Myocyte (in vitro differentiated cells): ENCODE measurements around the gene EIF1AD. TPM values are rescaled to one million over a fixed set of nuclear protein-coding genes. Genes with fewer than 3 reads are reported as not detected.
"Not testable (repeated sequence)": the region's sequence is repeated elsewhere in the genome, so short reads cannot be mapped to it uniquely, and the experiment has no call there.

Experiments
- DNase-seq: peaks from one replicate; pipeline ENCODE4 v3.0.0-alpha.2; 2012; ENCODE audit warnings: low read depth
- total RNA-seq: library from RNA; depleted of rRNA; stranded (reverse); fragments of >200 nt; gene quantifications from 2 replicates; pipeline ENCODE4 v1.2.3, GENCODE V29; 2014

The EIF1AD gene
- total RNA-seq, 1 donor from 2014 or later: 41.3 TPM

DNA sequence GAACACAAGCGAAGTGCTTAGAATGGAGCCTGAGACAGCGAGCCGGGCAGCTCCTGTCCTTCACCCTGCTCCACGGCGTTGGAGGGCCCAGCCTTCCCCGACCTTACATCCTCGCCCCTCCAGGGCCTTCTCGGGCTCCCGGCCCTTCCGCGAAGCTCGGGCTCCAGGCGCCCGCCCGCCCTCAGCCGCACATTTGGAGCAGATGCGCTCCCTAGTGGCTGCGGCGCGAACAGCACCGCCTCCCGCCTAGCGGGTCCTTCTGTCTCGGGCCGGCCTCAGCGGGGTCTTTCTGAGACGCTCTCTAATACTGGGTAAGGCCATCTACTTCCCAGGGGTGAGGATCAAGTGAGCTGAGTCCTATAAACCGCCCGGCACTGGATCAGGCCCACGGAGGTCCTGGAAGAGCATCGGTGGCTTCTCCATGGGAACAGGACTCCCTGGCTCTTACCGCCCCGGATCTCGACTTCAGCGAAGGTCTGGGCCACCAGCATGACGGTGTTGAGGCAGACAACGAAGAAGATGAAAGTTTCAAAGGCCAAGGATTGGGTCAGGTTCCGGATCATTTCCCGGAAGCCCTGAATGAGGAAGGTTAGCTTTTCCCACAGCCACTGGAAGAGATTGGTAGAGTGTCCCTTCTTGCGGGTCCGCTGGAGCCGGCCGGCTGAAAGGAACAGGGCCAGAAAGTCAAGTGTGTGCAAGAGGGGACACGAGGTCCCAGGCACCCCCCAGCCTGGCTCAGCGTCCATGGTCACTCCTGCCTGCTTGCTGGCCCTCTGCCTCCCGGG, 20.6 kb upstream of the EIF1AD start:
- DNase-seq: peak; percentile 75

DNA sequence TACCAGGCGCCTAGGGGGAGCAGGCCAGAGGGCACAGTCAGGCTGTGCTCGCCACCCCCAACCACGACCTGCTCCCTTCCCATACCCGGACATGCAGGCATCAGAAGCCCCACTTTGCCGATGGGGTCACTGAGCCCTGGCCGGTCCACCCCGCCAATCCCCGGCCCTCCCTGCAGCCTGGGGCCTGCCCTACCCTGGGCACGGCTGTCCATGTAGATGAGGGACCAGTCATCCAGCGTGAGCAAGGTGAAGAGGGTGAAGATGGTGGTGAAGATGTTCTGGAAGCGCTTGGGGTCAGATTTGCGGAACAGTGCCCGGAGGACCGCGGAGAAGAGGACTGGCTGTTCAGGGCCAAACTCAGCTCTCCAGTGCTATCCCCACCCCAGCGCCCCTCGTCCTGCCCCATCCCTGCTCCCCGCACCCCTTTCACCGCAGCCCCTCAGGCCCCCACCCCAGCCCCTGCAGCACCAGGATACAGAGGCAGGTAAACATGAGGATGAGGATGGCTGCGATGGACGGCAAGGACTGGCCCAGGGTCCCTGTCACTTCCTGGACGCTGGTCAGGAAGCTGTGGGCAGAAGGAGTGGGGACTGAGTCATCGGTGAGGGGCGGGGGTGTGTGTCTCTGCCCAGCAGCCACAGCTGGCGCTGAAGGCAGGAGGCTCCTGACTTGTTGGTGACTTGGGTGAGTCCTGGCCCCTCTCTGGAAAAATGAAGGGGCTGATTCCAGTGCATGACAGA, 18.8 kb upstream of the EIF1AD start:
- DNase-seq: peak; percentile 89

DNA sequence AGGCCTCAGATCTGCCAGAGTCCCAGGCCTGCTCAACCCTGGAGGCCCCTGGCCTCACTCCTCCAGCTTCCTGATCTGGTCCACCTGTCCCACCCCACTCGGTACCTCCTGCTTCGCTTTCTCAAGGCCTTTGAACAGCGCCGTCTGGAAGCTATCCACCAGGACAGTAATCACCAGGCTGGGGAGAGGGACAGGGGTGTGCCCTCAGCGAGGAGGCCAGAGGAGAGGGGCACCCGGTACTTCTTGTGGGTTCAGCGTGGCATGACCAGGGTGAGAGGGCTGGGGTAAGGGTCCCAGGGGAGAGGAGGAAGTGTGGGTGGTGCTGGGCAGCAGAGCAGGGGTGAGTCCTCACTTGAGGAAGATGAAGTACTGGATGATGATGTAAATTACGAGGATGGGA, 18.3 kb upstream of the EIF1AD start:
- DNase-seq: no peak

DNA sequence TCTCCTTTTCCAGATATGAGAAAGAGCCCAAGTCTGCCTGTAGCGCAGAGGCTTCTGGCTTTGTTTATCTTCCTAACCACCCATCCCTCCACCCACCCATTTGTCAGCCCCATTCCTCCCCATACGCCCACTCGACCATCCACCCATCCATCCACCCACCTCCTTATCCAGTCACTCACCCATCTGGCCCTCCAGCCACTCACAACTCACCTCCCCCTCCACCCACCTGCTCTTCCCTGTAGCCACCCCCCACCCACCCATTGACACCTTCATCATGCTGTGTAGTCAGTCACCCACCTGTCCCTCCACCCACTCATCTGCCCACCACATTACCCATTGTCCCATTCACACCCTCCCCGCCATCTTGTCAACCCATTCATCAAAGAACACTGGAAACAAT, 15.4 kb upstream of the EIF1AD start:
- DNase-seq: no peak

DNA sequence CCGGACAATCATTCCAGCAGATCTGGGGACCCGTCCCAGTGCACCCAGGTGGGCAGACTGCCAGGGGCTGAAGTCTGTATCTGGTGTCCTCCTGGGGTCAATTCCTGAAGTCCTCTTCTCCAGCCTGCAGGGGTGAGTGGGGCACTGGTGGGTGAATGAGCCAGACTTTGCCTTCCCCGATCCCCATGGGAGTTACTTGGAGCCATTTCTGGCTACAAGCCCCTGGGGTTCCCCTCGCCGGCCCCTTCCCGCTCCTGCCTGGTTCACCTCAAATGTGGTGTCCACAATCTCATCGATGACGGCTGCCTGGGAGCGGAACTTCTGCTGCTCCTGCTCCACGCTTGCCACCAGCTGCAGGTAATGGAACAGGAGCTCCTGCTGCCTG, 14.8 kb upstream of the EIF1AD start:
- no peak for DNase-seq

DNA sequence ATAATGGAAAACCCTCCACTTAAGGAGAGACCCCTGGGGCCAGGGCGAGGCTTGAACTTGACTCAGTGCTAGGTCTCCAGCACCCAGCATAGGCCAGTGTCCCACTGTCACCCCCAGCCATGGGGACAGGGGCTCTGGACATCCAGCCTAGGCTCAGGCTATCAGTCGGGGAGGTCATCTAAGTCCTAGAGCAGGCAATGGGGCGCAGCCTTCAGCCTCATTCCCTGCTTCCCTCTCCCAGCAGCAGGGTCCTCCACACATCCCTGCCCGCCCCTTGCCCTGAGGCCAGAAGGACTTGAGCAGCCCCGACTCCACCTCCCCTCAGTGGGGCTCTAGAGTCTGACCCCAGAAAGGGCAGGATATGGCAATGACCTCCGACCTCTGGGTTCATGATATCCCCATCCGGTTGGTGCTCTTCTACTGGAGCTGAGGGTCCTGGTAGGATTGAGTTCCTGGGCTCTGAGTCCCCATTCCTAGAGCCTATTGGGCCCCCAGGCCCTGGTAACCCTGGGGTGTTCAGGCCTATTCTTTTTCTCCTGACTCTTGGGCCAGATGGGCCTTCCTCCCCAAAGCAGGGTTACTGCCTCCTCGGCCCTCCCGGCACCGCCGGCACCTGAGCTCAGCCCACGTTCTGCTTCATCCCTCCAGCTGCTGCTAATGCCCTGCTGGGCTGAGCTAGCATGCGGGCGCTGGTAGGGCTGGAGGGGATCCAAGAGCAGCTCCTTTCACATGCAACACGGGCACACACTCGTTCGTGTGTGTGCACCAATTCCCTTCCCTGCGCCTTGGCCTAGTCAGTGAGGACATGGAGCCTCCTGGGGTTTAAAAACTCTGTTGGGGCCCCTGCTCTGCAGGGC, 14.2 kb upstream of the EIF1AD start:
- DNase-seq: peak; percentile 82

DNA sequence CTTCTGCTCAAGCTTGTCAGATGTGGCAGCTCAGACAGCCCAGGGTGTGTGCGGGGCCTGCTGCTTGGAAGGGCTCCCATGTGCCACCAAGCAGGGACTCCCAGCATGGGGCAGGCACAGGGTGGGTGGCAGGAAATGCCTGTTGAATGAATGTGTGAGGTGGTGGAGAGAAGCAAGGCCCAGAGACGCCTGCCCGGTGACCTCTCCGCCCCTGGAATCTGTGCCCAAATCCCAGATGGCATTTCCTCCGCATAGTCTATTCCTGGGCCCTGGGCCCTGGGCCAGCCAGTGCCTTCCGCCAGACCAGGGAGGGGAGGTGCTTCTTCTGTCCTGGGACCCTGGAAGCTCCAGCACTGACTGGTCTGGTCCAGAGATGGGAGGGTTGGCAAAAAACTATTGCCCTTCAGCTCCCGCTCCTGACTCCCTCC, 13.5 kb upstream of the EIF1AD start:
- peak; percentile 96 for DNase-seq

DNA sequence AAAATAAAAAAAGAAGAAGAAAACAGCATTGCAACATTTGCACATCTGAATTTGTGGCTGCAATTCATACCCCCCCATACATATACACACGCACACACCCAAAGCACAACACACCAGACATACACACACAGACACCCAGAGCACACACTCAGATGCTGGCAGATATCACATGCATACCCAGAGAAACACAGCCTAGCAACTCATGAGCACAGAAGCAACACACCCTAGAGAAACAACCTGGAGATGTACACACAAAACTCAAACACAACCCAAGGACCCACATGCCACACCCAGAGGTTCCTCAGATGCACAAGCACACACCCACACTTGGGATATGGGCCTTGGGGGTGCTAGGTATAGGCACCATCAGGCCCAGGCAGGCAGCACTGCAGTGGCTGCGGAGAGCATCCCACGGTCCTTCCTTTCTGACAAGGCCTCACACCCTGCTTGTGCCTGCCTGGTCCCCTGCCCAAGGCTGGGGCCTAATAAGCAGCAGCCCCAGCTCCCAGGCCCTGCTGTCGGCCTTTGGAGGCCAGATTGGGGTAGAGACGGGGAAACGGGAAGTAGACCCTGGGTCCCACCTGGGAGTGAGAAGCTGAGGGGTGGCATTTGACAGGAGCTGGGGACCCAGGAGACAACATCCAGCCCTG, 13.0 kb upstream of the EIF1AD start:
- DNase-seq: no peak

DNA sequence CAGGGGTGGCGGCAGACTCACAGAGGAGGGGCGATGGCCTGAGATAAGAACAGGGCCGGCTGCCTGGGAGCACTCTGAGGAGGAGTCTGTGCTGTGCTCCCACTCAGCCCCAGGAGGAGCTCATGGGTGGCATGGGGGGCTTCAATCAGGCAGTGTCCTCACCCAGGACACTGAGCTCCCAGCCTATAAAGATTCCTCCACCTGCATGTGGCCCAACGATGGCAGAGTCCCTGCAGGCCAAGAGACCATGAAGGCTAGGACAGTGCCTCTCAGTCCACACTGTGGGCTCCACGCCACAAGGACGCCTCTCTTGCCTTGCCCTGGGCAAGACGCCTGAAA, 11.8 kb upstream of the EIF1AD start:
- DNase-seq: no peak

DNA sequence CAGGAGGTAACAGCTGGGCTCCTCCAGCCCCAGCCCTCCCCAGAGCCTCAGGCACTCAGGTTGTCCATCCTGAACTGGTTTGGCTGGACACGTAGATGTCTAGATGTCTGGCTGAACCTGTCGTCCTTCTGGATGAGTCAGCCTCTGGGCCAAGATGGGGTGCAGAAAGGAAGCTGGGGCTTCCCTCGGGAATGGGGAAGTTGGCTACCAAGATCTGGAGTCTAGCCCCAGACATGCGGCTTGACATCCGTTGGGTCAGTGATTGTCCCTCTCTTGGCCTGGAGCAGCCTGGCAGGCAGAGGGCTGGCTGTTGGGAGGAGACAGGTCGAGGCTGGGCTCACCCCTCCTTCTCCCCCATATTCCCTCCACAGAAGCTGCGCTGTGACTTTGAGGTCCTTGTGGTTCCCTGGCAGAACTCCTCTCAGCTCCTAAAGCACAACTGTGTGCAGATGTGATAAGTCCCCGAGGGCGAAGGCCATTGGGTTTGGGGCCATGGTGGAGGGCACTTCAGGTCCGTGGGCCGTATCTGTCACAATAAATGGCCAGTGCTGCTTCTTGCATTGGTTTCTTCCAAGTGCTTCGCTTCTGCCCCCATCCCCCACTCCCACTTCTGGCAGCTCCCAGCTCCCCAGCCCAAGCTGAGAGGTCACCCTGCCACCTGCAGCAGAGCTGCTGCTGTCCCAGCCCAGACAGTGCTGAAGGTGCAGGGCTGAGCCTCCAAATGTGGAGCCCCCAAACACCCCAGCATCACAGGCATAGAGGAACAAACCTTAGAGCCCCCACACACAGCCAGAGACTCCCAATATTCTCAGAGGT, 11.2 kb upstream of the EIF1AD start:
- DNase-seq: no peak

DNA sequence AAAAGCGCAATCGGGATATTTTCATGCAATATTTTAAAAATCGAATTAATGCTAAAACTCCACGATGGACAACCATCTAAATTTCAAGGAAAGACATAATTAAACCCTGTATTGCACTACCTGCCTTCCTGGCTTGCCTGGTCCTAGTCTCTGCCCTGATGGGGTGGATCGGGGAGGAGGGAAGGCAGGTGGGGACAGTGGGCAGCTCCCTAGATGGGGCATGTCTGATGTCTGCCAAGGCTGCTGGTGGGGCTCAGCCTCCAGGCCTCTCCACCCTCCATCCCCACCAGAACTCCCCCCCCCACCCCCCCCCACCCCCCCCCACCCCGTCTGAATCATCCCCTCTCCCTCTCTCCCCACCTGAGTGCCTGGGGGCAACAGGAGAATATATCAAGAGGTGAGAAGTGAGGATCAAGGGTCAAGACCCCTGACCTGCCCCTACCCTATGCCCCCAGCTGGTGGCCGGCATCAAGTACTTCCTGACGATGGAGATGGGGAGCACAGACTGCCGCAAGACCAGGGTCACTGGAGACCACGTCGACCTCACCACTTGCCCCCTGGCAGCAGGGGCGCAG, 10.5 kb upstream of the EIF1AD start:
- DNase-seq: no peak

DNA sequence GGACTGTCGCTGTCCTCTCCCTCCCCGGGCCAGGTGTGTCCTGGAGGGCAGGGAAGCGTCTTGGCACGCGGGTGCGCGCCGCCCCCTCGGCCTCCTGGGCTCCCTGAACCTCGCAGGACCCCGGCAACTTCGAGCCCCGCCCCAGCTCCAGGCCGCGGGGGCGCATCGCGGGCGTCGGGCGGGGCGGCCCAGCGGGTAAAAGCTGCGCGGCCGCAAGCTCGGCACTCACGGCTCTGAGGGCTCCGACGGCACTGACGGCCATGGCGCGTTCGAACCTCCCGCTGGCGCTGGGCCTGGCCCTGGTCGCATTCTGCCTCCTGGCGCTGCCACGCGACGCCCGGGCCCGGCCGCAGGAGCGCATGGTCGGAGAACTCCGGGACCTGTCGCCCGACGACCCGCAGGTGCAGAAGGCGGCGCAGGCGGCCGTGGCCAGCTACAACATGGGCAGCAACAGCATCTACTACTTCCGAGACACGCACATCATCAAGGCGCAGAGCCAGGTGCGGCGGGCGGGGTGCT, 9.9 kb upstream of the EIF1AD start, which contains the start of gene CST6:
Gene CST6, plus strand, starts transcription at position 224 of the 519 bp plus-strand sequence. Its CDS starts 37 bp downstream, at position 261.
- no peak for DNase-seq

DNA sequence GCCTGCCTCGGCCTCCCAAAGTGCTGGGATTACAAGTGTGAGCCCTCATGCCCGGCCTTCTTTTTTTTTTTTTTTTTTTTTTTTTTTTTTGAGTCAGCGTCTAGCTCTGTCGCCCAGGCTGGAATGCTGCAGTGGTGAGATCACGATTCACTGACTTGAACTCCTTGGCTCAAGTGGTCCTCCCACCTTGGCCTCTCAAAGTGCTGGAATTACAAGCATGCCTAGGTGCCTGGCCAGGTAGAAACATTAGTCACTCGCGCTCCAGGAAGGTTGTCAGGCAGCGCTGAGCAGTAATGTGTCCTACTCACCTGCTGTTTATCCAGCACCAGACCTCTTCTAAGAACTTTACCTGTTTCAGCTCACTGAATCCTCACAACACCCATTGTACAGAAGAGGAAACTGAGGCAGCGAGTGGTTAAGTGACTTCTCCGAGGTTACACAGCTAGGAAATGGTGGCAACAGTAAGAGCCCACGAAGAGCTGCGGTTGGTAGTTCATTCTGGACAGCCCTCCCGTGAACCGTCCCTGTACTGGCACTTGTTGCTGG, 9.4 kb upstream of the EIF1AD start:
- DNase-seq: peak; percentile 37

DNA sequence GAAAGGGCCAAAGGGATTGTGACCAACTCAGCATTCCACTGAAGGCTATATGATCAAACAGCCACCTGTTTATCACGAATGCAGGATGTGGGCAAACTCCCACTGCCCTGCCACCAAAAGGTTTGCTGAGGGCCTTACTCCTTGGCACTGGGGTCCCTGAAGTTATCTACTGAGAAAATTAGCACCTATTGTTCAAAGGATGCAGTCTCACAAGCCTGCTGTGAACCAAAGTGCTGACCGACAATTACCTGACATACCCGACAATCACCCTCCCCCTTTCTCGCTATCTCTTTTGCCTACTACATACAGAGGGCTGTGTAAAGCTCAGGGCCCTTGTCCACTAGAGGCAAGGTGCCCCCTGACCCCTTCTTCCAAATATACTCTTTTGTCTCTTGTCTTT, 8.1 kb upstream of the EIF1AD start:
- DNase-seq: not testable (repeated sequence)

DNA sequence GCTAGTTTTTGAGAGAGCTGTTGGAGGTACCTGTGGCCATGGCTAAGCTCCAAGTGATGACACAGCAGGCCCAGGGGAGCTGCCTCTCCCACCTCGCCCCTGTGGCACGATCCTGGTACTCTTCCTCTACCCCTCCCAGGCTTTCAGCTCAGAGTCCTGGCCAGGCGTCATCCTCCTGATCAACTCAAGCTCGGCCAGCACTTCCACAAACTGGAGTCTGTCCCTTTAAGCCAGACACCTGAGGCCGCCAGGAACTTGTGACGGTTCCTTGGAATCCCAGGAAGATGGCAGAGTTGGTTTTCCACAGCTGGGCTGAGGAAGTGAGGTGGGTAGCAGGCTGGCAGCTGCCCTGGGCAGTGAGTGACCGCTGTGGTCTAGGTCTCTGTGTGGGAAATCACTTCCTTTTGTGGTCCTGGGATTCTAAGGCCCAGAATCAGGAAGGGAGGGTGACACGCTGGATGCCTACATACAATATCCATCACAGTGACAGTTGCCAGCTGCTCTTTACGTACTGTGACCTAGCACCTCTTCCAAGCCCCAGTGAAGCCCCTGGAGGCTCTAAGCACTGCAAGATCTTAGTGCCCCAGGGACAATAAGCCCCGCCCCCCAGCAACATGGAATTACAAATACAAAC, 6.6 kb upstream of the EIF1AD start:
- DNase-seq: peak; percentile 90

DNA sequence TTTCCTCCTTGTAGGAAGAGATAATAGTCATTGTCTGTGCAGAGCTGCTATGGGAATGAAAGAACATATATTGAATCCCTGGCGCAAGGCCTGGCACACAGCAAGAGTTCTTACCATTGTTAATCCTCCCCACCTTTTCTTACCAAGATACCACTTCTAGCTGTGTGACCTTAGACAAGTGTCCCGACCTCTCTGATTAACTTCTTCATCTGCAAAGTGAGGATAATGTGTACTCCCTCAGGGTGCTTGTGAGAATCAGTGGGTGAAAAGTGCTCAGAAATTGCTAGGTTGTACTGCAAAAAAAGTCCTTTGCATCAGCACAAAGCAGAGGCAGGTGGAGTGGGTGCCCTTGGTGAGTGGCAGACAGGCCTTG, 6.1 kb upstream of the EIF1AD start:
- DNase-seq: no peak

DNA sequence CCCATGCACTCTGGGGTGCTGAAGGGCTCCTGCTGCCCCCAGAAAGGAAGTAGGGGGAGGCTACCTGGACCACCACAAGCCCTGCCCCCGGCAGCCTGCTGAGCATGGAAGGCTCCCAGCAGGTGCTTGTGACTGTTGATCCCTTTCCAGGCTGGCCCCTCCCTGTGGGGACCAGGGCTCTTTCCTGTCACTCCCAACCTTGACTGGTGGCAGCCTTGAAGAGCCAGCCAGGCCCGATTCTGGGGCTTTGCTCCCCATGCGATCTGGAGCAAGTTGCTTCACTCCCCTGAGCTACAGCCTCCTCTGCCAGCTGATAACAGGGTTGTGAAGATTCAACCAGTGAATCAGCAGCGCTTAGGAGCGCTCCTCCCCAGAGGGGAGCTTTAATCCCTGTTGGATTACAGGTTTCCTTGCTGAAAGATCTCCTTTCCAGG, 5.3 kb upstream of the EIF1AD start:
- peak; percentile 56 for DNase-seq

DNA sequence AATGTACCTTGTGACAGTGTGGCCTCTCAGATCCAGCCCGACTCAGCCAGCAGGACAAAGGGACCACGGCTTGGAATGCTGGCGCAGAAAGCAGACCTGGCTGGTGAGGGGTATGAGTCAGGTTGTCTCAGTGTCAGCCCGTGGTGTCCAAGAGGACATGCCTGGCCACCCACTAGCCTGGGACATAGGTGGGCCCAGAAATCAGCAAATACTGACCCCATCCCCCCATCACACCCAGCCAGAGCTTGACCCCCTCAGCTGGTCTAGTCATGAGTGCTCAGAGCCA, 4.9 kb upstream of the EIF1AD start:
- DNase-seq: peak; percentile 57
